ENCODE measurements around the gene ERBIN.

DNA sequence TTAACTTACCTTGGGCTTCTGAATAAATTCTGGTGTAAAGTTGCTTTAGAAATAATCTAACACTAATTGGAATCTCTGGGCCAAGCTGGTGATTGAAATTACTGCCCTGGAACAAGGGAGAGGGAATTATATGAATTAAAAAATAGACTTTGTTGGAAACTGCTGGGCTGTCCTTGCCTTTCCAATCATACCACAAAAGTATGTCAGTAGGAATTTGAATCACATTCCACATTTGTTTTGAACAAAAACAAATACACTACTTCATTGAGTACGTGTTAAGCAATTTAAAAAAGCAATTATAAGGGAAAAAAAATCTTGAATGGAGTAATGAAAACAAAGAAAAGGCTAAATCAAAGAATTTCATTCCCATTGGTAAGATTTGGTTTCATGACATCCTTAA, 115.3 kb downstream of the ERBIN start:
- TF ChIP-seq, protein P1, sequence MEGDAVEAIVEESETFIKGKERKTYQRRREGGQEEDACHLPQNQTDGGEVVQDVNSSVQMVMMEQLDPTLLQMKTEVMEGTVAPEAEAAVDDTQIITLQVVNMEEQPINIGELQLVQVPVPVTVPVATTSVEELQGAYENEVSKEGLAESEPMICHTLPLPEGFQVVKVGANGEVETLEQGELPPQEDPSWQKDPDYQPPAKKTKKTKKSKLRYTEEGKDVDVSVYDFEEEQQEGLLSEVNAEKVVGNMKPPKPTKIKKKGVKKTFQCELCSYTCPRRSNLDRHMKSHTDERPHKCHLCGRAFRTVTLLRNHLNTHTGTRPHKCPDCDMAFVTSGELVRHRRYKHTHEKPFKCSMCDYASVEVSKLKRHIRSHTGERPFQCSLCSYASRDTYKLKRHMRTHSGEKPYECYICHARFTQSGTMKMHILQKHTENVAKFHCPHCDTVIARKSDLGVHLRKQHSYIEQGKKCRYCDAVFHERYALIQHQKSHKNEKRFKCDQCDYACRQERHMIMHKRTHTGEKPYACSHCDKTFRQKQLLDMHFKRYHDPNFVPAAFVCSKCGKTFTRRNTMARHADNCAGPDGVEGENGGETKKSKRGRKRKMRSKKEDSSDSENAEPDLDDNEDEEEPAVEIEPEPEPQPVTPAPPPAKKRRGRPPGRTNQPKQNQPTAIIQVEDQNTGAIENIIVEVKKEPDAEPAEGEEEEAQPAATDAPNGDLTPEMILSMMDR (IDR thresholded peaks at IDR 0.05): no peak
- TF ChIP-seq POLR2A (IDR thresholded peaks at IDR 0.05): no peak
